K562 (cell line): ENCODE results near the gene ENTPD8. TPM values are rescaled to one million over a fixed set of nuclear protein-coding genes. Genes with fewer than 3 reads are reported as not detected.
A peak's percentile ranks its signal among the peaks of the same experiment; 100 is the strongest.

ENCODE experiments used
- ATAC-seq: fragments of 200-7000 bp; cut with Tn5 transposase; 3 replicates; pipeline ENCODE4 v1.9.1; 2020; ENCODE audit warnings: moderate library complexity
- BruUV-seq: library from RNA; stranded (reverse); fragments of 400-500 nt; replicated peaks from 2 replicates; lab custom pipeline; 2021; lab: Mats Ljungman, UMichigan
- CTCF ChIA-PET: fragments of 300-600 bp; formaldehyde crosslinking; extraction: SDS; loops from one replicate; lab custom pipeline; 2021; ENCODE audit warnings: low intra/inter-chr PET ratio; lab: Yijun Ruan, JAX
- POLR2A ChIA-PET: fragments of 300-600, 350-650 bp; sonication (Branson Sonifier 250); formaldehyde crosslinking; extraction: SDS; loops from one replicate; lab custom pipeline; 2021; ENCODE audit warnings: antibody characterized with exemption, inconsistent platforms; lab: Yijun Ruan, JAX
- DNase-seq, 4 experiments: peaks; one replicate each; pipeline versions ENCODE4 v3.0.0 to v3.0.0-alpha.2; 2011 to 2018; ENCODE audit warnings: low spot score in 3 of 4, mixed read lengths in 3 of 4; ENCODE audit errors: extremely low read depth in 1 of 4
- FAIRE-seq: peaks from 2 replicates; lab custom pipeline; 2011; peaks lifted over from hg19 to GRCh38; lab: Jason Lieb, UNC
- H2AFZ ChIP-seq: 2 replicates; pipeline ENCODE4 v1.6.0; 2011; ENCODE audit warnings: low read depth, low read length, control low read depth, inconsistent platforms
- H3K27ac ChIP-seq: fragments of 200-600 bp; 3 replicates; pipeline ENCODE4 v1.8.0; 2011; ENCODE audit warnings: low read depth, mild to moderate bottlenecking, control low read depth, inconsistent platforms, low read length, moderate library complexity, mixed read lengths; ENCODE audit errors: extremely low read depth
- H3K27me3 ChIP-seq, 2 experiments: fragments of 300-600 bp in 1 of 2; 2 replicates in 1 of 2; 3 replicates in 1 of 2; pipeline versions ENCODE4 v1.6.0 to v1.8.0; 2011; ENCODE audit warnings: inconsistent platforms in 2 of 2, low read length in 2 of 2, mild to moderate bottlenecking in 1 of 2, mixed read lengths in 1 of 2, moderate library complexity in 1 of 2; ENCODE audit not compliant: control insufficient read depth in 2 of 2, insufficient read depth in 2 of 2
- H3K36me3 ChIP-seq: fragments of 300-600 bp; 3 replicates; pipeline ENCODE4 v1.8.0; 2011; ENCODE audit warnings: mild to moderate bottlenecking, low read length, inconsistent platforms; ENCODE audit not compliant: control insufficient read depth, insufficient read depth
- H3K4me1 ChIP-seq, 2 experiments: fragments of 200-600 bp in 1 of 2; replicated peaks in 1 of 2; 2 replicates in 1 of 2; 3 replicates in 1 of 2; pipeline versions ENCODE4 v1.5.1 to v1.8.0; 2011; ENCODE audit warnings: inconsistent platforms in 2 of 2, low read length in 2 of 2, mild to moderate bottlenecking in 1 of 2, mixed read lengths in 1 of 2, moderate library complexity in 1 of 2; ENCODE audit not compliant: control insufficient read depth in 2 of 2, insufficient read depth in 2 of 2
- H3K4me2 ChIP-seq: 2 replicates; pipeline ENCODE4 v1.6.1; 2011; ENCODE audit warnings: low read length, control low read depth, inconsistent platforms, mixed read lengths; ENCODE audit not compliant: insufficient read depth
- H3K4me3 ChIP-seq: fragments of 200-600 bp; sonication (generic), shearing (Covaris generic); 2 replicates; pipeline ENCODE4 v1.5.1; 2016; ENCODE audit warnings: control low read depth, inconsistent platforms
- H3K79me2 ChIP-seq: fragments of 200-600 bp; 3 replicates; pipeline ENCODE4 v1.8.0; 2011; ENCODE audit warnings: low read length, inconsistent platforms; ENCODE audit not compliant: control insufficient read depth, insufficient read depth
- H3K9ac ChIP-seq, 2 experiments: 2 replicates each; pipeline versions ENCODE4 v1.6.0 to v1.6.1; 2011; ENCODE audit warnings: low read depth in 2 of 2, low read length in 2 of 2, control low read depth in 1 of 2, inconsistent platforms in 1 of 2, mild to moderate bottlenecking in 1 of 2, mixed read lengths in 1 of 2; ENCODE audit not compliant: insufficient read depth in 1 of 2
- H3K9me1 ChIP-seq: one replicate; pipeline ENCODE4 v1.6.0; 2011; ENCODE audit warnings: inconsistent platforms, mild to moderate bottlenecking, low read length, moderate library complexity; ENCODE audit not compliant: control insufficient read depth, insufficient read depth
- H3K9me3 ChIP-seq: replicated peaks from 2 replicates; pipeline ENCODE4 v1.5.1; 2011; ENCODE audit warnings: low read depth, low read length, inconsistent platforms; ENCODE audit not compliant: control insufficient read depth, insufficient read depth
- H4K20me1 ChIP-seq: replicated peaks from 2 replicates; pipeline ENCODE4 v1.6.1; 2011; ENCODE audit warnings: low read length, inconsistent platforms, mixed read lengths; ENCODE audit not compliant: control insufficient read depth, insufficient read depth
- CBX5 ChIP-seq: IDR thresholded peaks from 2 replicates; pipeline ENCODE4 v1.6.1; 2014; ENCODE audit warnings: low read depth, borderline replicate concordance
- HDAC6 ChIP-seq: IDR thresholded peaks from 2 replicates; pipeline ENCODE4 v1.6.1; 2012; ENCODE audit warnings: low read depth, mild to moderate bottlenecking, control low read depth, inconsistent platforms, low read length, moderate library complexity
- HMG20B ChIP-seq: fragments of 250-450 bp; sonication (Bioruptor Pico); IDR thresholded peaks from 2 replicates; pipeline ENCODE4 v1.5.0; 2021; ENCODE audit warnings: mild to moderate bottlenecking
- KDM1A ChIP-seq, 2 experiments: fragments of 450-650 bp; IDR thresholded peaks; 2 replicates each; pipeline ENCODE4 v1.6.1; 2016; ENCODE audit warnings: mild to moderate bottlenecking in 2 of 2
- MED1 ChIP-seq: sonication (generic); formaldehyde crosslinking; IDR thresholded peaks from 2 replicates; pipeline ENCODE4 v1.8.1; 2023; ENCODE audit warnings: missing genetic modification reagents, borderline replicate concordance
- MYBL2 ChIP-seq, 2 experiments: fragments of 450-650 bp in 1 of 2; sonication (generic) in 1 of 2; formaldehyde crosslinking in 1 of 2; IDR thresholded peaks; 2 replicates each; pipeline versions ENCODE4 v1.6.1 to v1.8.1; 2017 to 2022; ENCODE audit warnings: borderline replicate concordance in 1 of 2, inconsistent platforms in 1 of 2, low read depth in 1 of 2, mild to moderate bottlenecking in 1 of 2, missing genetic modification reagents in 1 of 2, moderate library complexity in 1 of 2
- POLR2A ChIP-seq: fragments of 450-650 bp; conservative IDR thresholded peaks from 2 replicates; pipeline ENCODE4 v1.6.1; 2016
- POLR2B ChIP-seq: fragments of 450-650 bp; IDR thresholded peaks from 2 replicates; pipeline ENCODE4 v1.6.1; 2018; ENCODE audit warnings: low read depth; ENCODE audit not compliant: partially characterized antibody
- POLR2G ChIP-seq: fragments of 200-400 bp; formaldehyde crosslinking; IDR thresholded peaks from 2 replicates; pipeline ENCODE4 v1.6.1; 2017; ENCODE audit warnings: low read depth, mild to moderate bottlenecking, antibody characterized with exemption, low read length, moderate library complexity
- SUPT5H ChIP-seq: fragments of 450-650 bp; IDR thresholded peaks from 2 replicates; pipeline ENCODE4 v1.6.1; 2016
- TOE1 ChIP-seq, 2 experiments: fragments of 450-650 bp in 1 of 2; sonication (generic) in 1 of 2; formaldehyde crosslinking in 1 of 2; IDR thresholded peaks; 2 replicates each; pipeline versions ENCODE4 v1.7.1 to v1.8.0; 2016 to 2022; ENCODE audit warnings: borderline replicate concordance in 2 of 2, mild to moderate bottlenecking in 2 of 2, antibody characterized with exemption in 1 of 2, inconsistent platforms in 1 of 2, low read depth in 1 of 2, missing genetic modification reagents in 1 of 2, moderate library complexity in 1 of 2
- XRCC3 ChIP-seq: fragments of 450-650 bp; IDR thresholded peaks from 2 replicates; pipeline ENCODE4 v1.6.1; 2017; ENCODE audit warnings: mild to moderate bottlenecking, moderate library complexity
- ZKSCAN8 ChIP-seq: fragments of 200-800 bp; sonication (Bioruptor generic); IDR thresholded peaks from 2 replicates; pipeline ENCODE4 v1.6.1; 2016; ENCODE audit warnings: missing genetic modification characterization, missing compliant biosample characterization
- WGBS: fragments of 100-300 bp; shearing (Covaris generic); methylation state at CpG from one replicate; pipeline ENCODE4 v1.1.6; 2016; ENCODE audit warnings: low coverage, mixed read lengths; ENCODE audit not compliant: insufficient coverage; ENCODE audit errors: missing lambda C conversion rate; 5-methylcytosine and 5-hydroxymethylcytosine counted together
- in situ Hi-C: fragments of 300-500 bp; cut with MboI; formaldehyde crosslinking; loops from 4 replicates; pipeline ENCODE4 v1.15.0; 2018; ENCODE audit warnings: inconsistent platforms, mixed read lengths
- intact Hi-C: fragments of 100-400 bp; cut with micrococcal nuclease; formaldehyde crosslinking; loops from 2 replicates; pipeline ENCODE4 v1.14.2; 2022
- polyA plus RNA-seq, 8 experiments: library from polyadenylated mRNA; depleted of rRNA in 4 of 8; stranded (reverse) in 5 of 8; unstranded in 3 of 8; fragments of >200 nt; fragmentation: Nextera tagmentation in 2 of 8; fragmentation: Illumina TruSeq in 1 of 8; extraction: Ambion mirVana in 2 of 8; extraction: Trizol in 1 of 8; gene quantifications; 2 replicates each; pipeline versions ENCODE4 v1.2.1 to v1.2.3, GENCODE V29; 2011 to 2014; ENCODE audit warnings: inconsistent platforms in 1 of 8, missing spikeins in 1 of 8
- total RNA-seq, 7 experiments: library from RNA; depleted of rRNA in 6 of 7; stranded (reverse); fragments of >200 nt in 6 of 7; fragmentation: Illumina TruSeq in 2 of 7; extraction: Trizol in 2 of 7; gene quantifications; 2 replicates each; pipeline versions ENCODE4 v1.2.1 to v1.2.3, GENCODE V29; 2011 to 2021; ENCODE audit warnings: low replicate concordance in 1 of 7
- TF ChIP-seq, protein P1 (sequence below): fragments of 250-450 bp; sonication (Bioruptor Pico); IDR thresholded peaks from 2 replicates; pipeline ENCODE4 v1.5.0; 2021
- TF ChIP-seq, protein P2 (sequence below): sonication (generic); formaldehyde crosslinking; IDR thresholded peaks from 2 replicates; pipeline ENCODE4 v1.8.0; 2022; ENCODE audit warnings: missing genetic modification reagents, mild to moderate bottlenecking, borderline replicate concordance

The ENTPD8 gene
- total and polyA plus RNA-seq, 9 of the 15 experiments (the other 6 are each of a cell fraction or from before 2014, with no cell fraction given) = 0.06 to 0.27 (median 0.19) TPM; not detected in 5

- H3K4me1 ChIP-seq = peaks cover 8 to 54% of the 10 kb centered on the region in 2 experiments; a peak in 4 of 5 replicates
- peak overlapping the region in 1 of 2 experiments; percentile 37; a peak in 1 of 4 replicates for H3K9ac ChIP-seq
- H3K36me3 ChIP-seq = peaks cover 19% of the 10 kb centered on the region; the same call in 2 of the 3 replicates
- no peaks in the 10 kb centered on the region for H3K9me1 ChIP-seq
- in situ Hi-C loops (loop anchor here (5.0 kb wide), 1 partner anchor 160 kb away; no protein-coding TSS in a partner anchor), intact Hi-C loops (loop anchor here (5.0 to 10.0 kb wide), 2 partner anchors 88 to 145 kb away; partner anchors contain the start of gene NRARP)
- no peak for DNase-seq
- no peaks in the 10 kb centered on the region for H3K9me3 ChIP-seq
- no peak for FAIRE-seq
- POLR2A ChIA-PET = interaction anchor here (0.9 to 1.5 kb wide), 3 partner anchors 10 to 185 kb away, joined by 3 to 7 read pairs (median 3); partner anchors contain the start of gene NRARP
- no TSS peak for BruUV-seq
- no peak overlapping the region for H2AFZ ChIP-seq
- CTCF ChIA-PET = interaction anchor here (1.1 kb wide), 1 partner anchor 22 kb away, joined by 4 read pairs; no protein-coding TSS in a partner anchor
- no peak overlapping the region for H3K4me3 ChIP-seq
- no peaks in the 10 kb centered on the region for H4K20me1 ChIP-seq
- 64% methylated on average over 18 of the region's 21 CpGs for WGBS
- no peaks in the 10 kb centered on the region for H3K27me3 ChIP-seq
- TF ChIP-seq HMG20B (no peak), TOE1 (IDR thresholded peaks at IDR 0.05; ENCODE audit: borderline replicate concordance) (no peak), TOE1 (CRISPR knock-in tag; IDR thresholded peaks at IDR 0.05; ENCODE audit: borderline replicate concordance, low read depth) (no peak), SUPT5H (peak; percentile 39), XRCC3 (no peak), CBX5 (no peak), POLR2B (peak; percentile 37), MYBL2 (IDR thresholded peaks at IDR 0.05; ENCODE audit: low read depth) (no peak), MYBL2 (CRISPR knock-in tag; IDR thresholded peaks at IDR 0.05; ENCODE audit: borderline replicate concordance) (no peak), POLR2A (peak; percentile 49; the same call in 1 of the 2 replicates), HDAC6 (no peak), MED1 (CRISPR knock-in tag) (no peak), KDM1A (IDR thresholded peaks at IDR 0.05) (no peak), ZKSCAN8 (CRISPR knock-in tag) (no peak), POLR2G (peak; percentile 51; the same call in 1 of the 2 replicates)
- TF ChIP-seq, protein P1, sequence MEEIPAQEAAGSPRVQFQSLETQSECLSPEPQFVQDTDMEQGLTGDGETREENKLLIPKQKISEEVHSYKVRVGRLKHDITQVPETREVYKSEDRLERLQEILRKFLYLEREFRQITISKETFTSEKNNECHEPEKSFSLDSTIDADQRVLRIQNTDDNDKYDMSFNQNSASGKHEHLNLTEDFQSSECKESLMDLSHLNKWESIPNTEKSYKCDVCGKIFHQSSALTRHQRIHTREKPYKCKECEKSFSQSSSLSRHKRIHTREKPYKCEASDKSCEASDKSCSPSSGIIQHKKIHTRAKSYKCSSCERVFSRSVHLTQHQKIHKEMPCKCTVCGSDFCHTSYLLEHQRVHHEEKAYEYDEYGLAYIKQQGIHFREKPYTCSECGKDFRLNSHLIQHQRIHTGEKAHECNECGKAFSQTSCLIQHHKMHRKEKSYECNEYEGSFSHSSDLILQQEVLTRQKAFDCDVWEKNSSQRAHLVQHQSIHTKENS = no peak
- TF ChIP-seq, protein P2, sequence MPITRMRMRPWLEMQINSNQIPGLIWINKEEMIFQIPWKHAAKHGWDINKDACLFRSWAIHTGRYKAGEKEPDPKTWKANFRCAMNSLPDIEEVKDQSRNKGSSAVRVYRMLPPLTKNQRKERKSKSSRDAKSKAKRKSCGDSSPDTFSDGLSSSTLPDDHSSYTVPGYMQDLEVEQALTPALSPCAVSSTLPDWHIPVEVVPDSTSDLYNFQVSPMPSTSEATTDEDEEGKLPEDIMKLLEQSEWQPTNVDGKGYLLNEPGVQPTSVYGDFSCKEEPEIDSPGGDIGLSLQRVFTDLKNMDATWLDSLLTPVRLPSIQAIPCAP (CRISPR knock-in tag) = no peak
- no peaks in the 10 kb centered on the region for H3K79me2 ChIP-seq
- no peak for ATAC-seq
- no peak overlapping the region for H3K4me2 ChIP-seq
- H3K27ac ChIP-seq = no peak overlapping the region
Measured at GRCh38 chr9:137446851-137447471, 5.8 kb upstream of the ENTPD8 start.
